GM18526 (cell line): Measurements from ENCODE around the gene KLHL1.

Source experiments
- POLR2A ChIP-seq: IDR thresholded peaks from 3 replicates; pipeline ENCODE4 v1.6.1; 2011; ENCODE audit not compliant: insufficient read length; ENCODE audit errors: extremely low read depth

Gene KLHL1

DNA sequence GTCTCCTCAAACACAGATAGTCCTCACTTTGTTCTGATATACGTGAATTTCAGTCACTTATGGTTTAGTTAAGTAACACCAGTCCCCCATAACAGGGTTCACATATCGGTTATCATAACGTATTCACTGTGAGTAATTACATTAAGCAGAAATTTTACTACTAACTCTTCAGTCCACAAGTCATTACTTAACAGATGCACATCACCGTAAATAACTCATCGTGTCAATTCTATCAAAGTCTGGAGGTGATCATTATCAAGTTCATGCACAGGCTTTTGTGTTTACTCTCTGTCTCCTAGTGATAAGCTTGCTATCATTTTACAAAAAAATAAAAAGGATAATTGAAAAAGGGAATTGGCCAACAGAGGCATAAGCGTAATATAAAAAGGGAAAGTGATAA lies 288.1 kb downstream of the KLHL1 start:
- TF ChIP-seq POLR2A: no peak

DNA sequence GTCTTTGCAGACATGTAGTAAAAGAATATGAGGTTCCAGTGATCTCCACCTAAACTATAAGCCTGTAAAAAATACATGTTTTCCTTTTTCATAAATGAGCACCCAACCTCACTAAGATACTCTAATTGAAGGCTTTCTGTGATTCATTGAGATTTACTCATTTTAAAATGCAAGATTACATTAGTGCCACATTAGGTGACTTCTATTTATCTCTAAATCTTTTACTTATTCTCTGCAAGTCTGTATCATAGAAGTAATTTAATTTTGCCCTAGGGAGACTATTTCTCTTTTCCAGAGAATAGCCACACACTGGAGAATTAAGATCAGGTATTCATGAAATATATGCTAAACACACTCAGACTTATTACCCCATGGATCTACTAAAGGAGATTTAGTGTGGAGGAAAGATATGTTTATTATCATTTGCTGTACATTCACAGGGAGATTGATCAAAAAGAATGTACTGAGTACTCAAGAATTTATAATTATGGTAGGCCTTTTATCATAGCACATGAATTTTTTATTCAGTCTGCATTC lies 290.9 kb downstream of the KLHL1 start:
- TF ChIP-seq POLR2A: no peak

DNA sequence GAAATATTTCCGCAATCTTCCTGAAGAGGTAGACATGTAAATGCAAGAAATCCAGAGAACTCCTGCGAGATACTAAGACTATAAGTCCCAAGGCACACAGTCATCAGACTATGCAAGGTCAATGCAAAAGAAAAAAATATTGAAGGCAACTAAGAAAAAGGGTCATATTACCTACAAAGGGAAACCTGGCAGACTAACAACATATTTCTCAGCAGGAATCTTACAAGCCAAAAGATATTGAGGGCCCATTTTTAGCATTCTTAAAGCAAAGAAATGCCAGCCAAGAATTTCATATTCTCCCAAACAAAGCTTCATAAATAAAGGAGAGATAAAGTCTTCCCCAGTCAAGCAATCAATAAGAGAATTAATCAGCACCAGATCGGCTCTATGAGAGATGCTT lies 299.1 kb downstream of the KLHL1 start:
- no peak for TF ChIP-seq POLR2A

DNA sequence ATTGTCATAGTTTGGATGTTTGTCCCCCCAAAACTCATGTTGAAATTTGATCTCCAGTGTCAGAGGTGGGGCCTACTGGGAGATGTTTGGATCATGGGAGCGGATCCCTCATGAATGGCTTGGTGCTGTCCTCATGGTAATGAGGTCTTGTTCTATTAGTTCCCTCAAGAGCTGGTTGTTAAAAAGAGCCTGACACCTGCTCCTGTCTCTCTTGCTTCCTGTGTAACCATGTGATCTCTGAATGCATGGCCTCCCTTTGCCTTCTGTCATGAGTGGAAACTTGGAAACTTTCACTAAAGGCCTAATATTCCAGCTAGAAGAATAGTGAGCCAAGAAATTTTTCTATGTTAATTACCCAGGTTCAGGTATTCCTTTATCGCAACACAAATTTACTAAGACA lies 312.0 kb downstream of the KLHL1 start:
- no peak for TF ChIP-seq POLR2A

DNA sequence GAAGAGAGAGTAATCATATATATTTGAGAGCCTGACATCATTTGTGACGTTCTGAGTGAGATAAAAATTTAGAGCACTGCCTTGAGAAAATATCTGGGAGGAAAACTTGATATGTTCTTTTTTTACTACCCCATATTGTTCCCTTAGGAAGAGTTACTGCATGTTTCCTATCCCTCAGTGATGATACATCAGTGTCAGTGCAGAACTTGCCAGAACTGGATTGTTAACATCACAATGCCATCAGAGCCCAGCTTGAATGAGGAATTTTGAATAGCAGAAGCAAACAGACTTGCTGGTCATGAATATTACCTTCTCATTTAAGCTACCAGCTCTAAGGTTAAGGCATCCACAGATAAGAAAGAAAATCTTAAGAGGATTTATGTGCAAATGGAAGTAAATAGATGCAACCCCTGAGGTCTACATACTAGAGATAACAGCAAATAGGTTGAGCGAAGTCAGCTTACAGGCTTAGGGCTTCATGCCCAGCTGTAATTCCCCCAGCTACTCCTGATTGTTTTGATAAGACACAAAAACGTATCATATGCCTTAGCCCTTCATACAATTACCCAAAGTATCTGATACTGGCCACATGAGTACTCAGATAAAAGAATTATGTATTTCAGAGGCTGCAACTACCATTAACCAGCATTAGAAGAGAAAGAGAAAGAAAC lies 314.3 kb downstream of the KLHL1 start:
- TF ChIP-seq POLR2A: no peak

DNA sequence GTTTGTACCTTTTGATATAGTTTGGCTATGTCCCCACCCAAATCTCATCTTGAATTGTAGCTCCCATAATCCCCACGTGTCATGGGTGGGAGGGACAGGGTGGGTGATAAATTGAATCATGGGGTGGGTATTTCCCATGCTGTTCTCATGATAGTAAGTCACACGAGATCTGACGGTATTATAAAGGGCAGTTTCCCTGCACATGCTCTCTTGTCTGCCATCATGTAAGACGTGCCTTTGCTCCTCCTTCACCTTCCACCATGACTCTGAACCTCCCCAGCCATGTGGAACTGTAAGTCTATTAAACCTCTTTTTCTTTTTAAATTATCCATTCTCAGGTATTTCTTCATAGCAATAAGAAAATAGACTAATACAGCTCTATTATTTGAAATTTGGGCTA lies 331.3 kb downstream of the KLHL1 start:
- TF ChIP-seq POLR2A: no peak

DNA sequence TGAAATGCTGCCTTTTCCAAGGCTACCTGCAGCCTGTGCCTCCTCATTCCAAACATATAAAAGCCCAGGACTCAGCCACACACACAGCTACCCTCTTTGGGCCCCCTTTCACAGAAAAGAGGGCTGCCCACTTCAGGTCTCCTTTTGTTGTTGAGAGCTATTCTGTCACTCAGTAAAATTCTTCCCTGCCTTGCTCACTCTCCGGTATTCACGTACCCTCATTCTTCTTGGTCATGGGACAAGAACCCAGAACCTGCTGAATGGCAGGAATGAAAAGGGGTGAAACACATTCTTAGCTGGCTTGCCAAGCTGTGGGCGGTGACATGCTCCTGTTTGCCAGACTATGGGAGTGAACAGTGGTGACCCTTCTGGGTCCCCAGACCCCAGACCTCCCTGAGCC lies 338.6 kb downstream of the KLHL1 start:
- TF ChIP-seq POLR2A: no peak

DNA sequence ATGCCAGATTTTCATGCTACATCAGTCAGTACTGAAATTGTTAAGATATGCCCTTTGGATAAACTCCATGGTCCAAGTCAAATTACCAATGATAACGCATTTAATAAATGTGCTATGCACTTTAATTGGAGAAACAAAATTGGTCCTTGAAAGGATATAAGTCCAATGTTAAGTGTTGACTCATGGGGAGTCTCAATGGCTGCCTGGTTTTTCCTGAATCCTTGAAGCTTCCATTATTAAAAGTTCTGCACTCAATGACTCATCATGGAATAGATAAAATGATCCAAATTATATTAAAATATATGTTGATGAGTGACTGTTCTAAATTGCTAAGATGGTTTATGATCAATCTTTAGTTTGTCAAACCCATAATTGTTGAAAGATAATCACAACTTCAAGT lies 346.7 kb downstream of the KLHL1 start:
- TF ChIP-seq POLR2A: no peak

DNA sequence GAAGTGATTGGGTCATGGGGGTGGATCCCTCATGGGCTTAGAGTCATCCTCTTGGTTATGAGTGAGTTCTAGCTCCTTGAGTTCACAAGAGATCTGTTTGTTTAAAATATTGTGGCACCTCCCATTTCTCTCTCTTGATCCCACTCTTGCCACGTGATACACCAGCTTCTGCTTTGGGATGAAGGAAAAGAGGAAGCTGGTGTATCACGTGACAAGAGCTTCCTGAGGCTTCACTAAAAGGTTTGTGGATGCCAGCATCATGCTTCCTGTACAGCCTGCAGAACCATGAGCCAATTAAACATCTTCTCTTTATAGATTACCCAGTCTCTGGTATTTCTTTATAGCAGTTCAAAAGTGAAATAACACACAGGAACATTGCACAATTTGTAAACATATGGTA lies 353.2 kb downstream of the KLHL1 start:
- no peak for TF ChIP-seq POLR2A

DNA sequence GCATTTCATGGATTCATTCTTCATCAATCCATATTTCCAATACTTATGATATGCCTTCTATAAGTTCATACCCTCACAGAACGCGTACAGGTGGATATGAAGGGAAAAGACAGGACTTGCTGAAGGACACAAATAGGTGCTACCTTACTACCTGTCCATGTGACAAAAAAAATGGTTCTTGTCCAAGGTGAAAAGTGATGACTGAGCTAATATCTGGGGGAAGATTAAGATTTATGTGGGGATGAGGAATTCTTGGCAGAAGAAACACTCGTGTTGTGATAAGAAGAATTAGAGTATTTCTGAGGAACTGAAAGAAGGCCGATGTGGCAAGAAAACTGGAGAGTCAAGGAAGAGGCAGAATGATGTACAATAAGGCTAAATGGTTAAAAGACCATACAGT lies 357.0 kb downstream of the KLHL1 start:
- TF ChIP-seq POLR2A: no peak

DNA sequence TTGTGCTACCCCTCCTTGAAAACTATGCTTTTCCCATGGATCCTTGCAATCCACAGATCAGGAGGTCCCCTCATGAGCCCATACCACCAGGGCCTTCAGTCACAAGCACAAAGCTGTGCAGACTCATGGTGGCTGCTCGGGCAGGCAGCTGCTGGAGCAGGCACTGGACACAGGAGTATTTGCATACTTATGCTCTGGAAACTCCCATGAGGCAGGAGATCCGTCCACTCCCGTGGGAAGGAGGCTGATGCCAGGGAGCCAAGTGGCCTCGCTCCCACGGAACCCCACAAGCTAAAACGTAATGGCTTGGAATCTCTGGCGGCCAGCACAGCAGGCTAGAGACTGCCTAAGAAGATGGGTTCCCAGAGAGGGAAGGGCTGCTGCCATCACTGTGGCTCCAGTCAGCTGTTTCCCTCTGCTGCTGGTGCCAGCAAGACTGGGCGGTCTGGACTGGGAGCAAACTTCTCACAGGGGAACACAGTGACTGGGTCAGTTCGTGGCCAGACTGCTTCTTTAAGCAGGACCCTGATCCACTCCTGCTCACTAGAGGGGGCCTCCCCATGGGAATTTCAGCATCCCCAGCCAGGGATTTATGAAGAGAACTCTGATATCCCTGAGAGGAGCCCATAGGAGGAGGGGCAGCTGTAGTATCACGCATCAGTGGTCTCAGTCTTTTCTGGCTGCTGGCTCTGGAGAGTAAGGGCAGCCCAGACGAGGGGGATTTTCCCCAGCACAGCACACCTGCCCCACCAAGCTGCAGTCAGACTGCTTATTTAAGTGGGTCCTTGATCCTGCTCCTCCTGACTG lies 370.9 kb downstream of the KLHL1 start:
- TF ChIP-seq POLR2A: no peak

DNA sequence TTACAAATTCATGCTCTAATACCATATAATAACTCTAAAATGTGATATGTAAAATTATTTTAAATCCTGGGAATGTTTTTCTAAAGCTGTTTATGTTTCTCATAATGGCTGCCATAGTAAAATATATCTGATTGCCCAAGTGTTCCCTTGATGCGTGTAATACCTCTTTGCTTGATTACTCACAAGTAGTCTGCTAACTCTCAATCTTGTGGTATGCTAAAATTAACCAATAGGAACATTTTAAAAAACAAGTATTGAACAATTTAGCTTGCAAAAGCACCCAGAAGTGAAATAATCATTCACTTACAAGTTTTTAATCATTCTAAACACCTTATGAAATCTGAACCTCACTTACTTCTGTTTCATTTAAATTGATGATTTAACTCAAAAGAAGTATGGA lies 386.6 kb downstream of the KLHL1 start:
- TF ChIP-seq POLR2A: no peak

DNA sequence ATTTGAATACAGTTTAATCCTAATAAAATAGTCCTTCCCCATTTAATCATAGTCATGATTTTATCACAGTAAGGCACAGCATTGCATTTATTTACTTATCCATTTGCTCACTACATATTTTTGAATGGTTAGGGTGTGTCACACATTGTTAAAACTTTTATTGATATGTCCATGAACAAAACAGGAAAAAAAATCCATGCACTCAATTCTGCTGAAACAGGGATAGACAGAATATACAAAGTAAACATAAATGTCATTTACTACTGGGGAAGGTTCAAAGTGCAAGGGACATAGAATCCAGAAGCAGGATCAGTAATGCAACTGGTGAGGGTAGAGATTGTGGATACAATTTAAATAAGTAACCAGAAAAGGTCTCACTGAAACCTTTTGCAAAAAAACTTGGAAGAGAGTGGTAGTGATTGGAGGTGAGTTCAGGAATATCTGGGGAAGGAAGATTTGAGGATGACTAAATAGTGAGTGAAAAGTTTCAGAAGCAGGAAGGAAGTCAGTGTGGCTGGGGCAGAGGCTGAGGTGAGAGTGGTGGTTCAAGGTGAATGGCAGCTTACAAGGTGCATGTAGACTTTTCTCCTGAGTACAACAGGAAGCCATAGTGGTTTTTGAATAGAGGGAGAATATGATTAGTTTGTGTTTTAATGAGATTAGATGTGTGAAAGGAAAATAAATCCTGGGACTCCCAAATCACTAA lies 387.8 kb downstream of the KLHL1 start:
- TF ChIP-seq POLR2A: no peak

DNA sequence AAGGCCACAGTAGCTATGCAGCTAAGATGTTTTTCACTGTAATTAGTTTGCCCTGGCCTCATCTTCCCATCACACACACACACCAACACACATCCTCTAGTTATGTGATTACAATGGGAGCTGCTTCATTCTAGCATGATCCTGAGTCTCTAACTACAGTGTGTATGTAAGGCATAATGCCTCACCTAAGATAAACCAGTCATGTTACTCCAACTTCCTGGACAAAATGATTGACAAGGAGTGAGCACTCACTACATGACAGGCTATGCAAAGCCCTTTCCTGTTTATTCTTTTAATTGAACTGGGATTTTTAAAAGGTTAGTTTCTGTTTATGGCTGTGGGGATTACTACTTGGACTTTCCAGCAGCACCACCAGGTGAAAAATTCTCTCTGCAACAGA lies 401.4 kb downstream of the KLHL1 start:
- no peak for TF ChIP-seq POLR2A

DNA sequence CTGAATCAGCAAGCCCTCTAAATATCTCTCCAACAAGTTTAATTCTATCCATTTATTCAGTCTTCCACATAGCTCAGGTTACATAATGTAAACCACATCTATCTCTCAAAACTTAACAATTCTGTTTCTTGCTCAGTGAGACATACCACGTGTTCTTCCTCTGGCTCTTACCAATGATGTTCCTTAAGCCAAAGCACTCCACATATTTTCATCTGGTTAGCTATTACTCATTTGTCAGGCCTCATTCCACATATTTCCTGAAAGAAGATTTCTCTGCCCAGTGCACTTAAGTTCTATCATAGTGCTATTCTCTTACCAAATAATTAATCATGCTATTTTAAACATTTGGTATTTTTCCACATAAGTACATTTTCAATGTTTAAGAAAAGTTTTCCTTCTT lies 403.9 kb downstream of the KLHL1 start:
- TF ChIP-seq POLR2A: no peak

DNA sequence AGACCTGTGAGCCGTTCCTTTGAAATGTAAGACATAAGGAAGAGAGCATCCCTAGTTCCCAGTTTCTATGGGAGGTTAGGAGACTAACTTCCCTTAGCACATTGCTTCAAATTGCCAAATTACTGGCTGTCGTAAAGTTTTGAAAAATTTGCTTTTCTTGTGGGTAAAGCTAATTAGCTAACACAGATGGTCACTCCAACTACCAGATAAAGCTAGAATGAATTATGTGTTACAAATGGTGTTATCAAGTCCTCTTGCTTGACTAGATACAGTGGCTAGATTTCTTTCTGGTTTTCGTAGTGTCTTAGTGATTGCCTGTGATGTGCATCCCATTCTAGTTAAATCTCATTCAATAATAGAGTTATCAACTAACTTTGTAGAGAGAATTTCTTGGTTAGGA lies 417.3 kb downstream of the KLHL1 start:
- no peak for TF ChIP-seq POLR2A

DNA sequence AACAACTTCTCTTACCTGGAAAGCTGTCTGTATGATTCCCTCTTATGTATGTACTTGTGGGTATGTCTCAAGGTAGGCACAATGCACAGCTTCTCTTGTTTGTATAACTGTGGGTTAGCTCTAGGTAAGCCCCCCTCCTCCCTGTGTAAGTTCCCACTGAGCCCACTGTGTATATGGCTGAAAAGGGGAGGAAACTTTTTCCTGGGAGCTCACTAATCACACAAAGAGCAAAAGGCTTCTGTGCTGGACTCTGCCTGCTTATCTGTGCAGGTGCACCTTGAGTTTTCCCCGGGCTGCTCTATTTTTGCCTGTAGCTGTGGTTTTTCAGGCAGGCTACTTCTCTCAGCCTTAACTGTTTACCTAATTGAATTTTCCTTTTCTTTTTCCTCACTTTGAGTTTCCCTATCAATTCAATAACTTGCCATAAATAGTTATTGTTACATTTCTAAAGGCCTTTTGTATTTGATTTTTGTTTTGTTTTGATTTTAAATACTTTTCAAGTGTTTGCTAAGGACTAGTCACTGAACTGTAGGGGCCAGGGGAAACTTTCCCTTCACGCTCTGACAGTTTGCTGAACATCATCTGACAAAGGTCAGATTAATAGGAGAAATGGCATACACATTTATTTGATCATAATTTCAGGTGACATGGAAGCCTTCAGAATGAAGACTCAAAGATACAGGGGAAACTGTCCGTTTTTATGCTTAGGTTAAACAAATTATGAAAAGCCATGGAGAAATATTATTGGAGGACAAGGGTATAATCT lies 424.1 kb downstream of the KLHL1 start:
- no peak for TF ChIP-seq POLR2A
